NCI-H2196 treated with DMSO at 0.1 percent for 48 hours (cell line): Measurements from ENCODE around the gene ACAP3.
"Not testable (repeated sequence)": the region's sequence is repeated elsewhere in the genome, so short reads cannot be mapped to it uniquely, and the experiment has no call there.

Experiments
- DNase-seq: peaks from one replicate; lab custom pipeline; 2025; ENCODE audit not compliant: unreplicated experiment; lab: John Stamatoyannopoulos, UW

The ACAP3 gene

GRCh38 chr1:1268284-1268682, 39.4 kb downstream of the ACAP3 start:
- DNase-seq: no peak

GRCh38 chr1:1267488-1268283, 40.0 kb downstream of the ACAP3 start:
- DNase-seq: no peak

GRCh38 chr1:1264868-1265272, 42.9 kb downstream of the ACAP3 start:
- no peak for DNase-seq

- DNase-seq: no peak
Observed at GRCh38 chr1:1264026-1264425, 43.7 kb downstream of the ACAP3 start.

GRCh38 chr1:1262758-1263157, 45.0 kb downstream of the ACAP3 start:
- DNase-seq: no peak

- no peak for DNase-seq
Observed at GRCh38 chr1:1262071-1262470, 45.7 kb downstream of the ACAP3 start.

- no peak for DNase-seq
Observed at GRCh38 chr1:1260843-1261560, 46.7 kb downstream of the ACAP3 start.

- no peak for DNase-seq
Observed at GRCh38 chr1:1259951-1260600, 47.7 kb downstream of the ACAP3 start.

GRCh38 chr1:1259540-1259939, 48.2 kb downstream of the ACAP3 start:
- no peak for DNase-seq

- no peak for DNase-seq
Observed at GRCh38 chr1:1259119-1259488, 48.6 kb downstream of the ACAP3 start.

GRCh38 chr1:1256956-1257871, 50.5 kb downstream of the ACAP3 start:
- DNase-seq: no peak

- DNase-seq: no peak
Observed at GRCh38 chr1:1255611-1256010, 52.1 kb downstream of the ACAP3 start.

- no peak for DNase-seq
Observed at GRCh38 chr1:1255078-1255477, 52.7 kb downstream of the ACAP3 start.

- no peak for DNase-seq
Observed at GRCh38 chr1:1254667-1254998, 53.1 kb downstream of the ACAP3 start.

- no peak for DNase-seq
Observed at GRCh38 chr1:1253972-1254666, 53.6 kb downstream of the ACAP3 start.

GRCh38 chr1:1253314-1253713, 54.4 kb downstream of the ACAP3 start:
- DNase-seq: no peak

GRCh38 chr1:1250786-1251284, 56.9 kb downstream of the ACAP3 start:
- DNase-seq: peak; percentile 47

GRCh38 chr1:1248009-1248913, 59.5 kb downstream of the ACAP3 start:
- DNase-seq: not testable (repeated sequence)

GRCh38 chr1:1247341-1247913, 60.3 kb downstream of the ACAP3 start:
- no peak for DNase-seq
